ENCODE results near the gene TMEM135. TPM values are rescaled to one million over a fixed set of nuclear protein-coding genes. Genes with fewer than 3 reads are reported as not detected.

TMEM135 gene
- total and polyA plus RNA-seq, 12 donors = 3.4 to 28.6 (median 16.9) TPM

- ATAC-seq (no peak), DNase-seq (no peak)
- no peaks in the 10 kb centered on the region for H3K9me3 ChIP-seq
- intact Hi-C loops (cut with DNase I) = no loop called here
- H3K27ac ChIP-seq = no peak overlapping the region
- H3K27me3 ChIP-seq = no peaks in the 10 kb centered on the region
- TF ChIP-seq CTCF (IDR thresholded peaks at IDR 0.05) = no peak
- H3K4me3 ChIP-seq = no peak overlapping the region
- H3K4me1 ChIP-seq = peaks cover 0 to 8% (median 0%) of the 10 kb centered on the region in 9 donors
- no peaks in the 10 kb centered on the region for H3K36me3 ChIP-seq
- 73 to 96% methylated on average over 3 of the region's 3 CpGs for WGBS, 2 donors
Observed at GRCh38 chr11:87056091-87056490, 18.4 kb downstream of the TMEM135 start.

- H3K27me3 ChIP-seq = no peaks in the 10 kb centered on the region
- no peaks in the 10 kb centered on the region for H3K36me3 ChIP-seq
- peaks cover 0 to 8% (median 0%) of the 10 kb centered on the region in 9 donors for H3K4me1 ChIP-seq
- TF ChIP-seq CTCF (IDR thresholded peaks at IDR 0.05) = no peak
- DNase-seq = no peak
- no peak overlapping the region for H3K4me3 ChIP-seq
- intact Hi-C loops (cut with DNase I) = no loop called here
- H3K9me3 ChIP-seq = no peaks in the 10 kb centered on the region
- ATAC-seq = no peak
- no peak overlapping the region for H3K27ac ChIP-seq
Observed at GRCh38 chr11:87057749-87058148, 20.0 kb downstream of the TMEM135 start.

GRCh38 chr11:87059596-87060390, 22.1 kb downstream of the TMEM135 start:
- no peaks in the 10 kb centered on the region for H3K27me3 ChIP-seq
- intact Hi-C loops (cut with DNase I) = no loop called here
- no peaks in the 10 kb centered on the region for H3K9me3 ChIP-seq
- 97 to 98% methylated on average over 10 of the region's 10 CpGs for WGBS, 2 donors
- H3K4me1 ChIP-seq = peaks cover 0 to 10% (median 2%) of the 10 kb centered on the region in 9 donors
- no peak overlapping the region for H3K27ac ChIP-seq
- DNase-seq = no peak
- no peak overlapping the region for H3K4me3 ChIP-seq
- ATAC-seq = no peak
- H3K36me3 ChIP-seq = no peaks in the 10 kb centered on the region
- TF ChIP-seq CTCF (IDR thresholded peaks at IDR 0.05) = no peak

GRCh38 chr11:87061766-87062165, 24.0 kb downstream of the TMEM135 start:
- DNase-seq (no peak), ATAC-seq (no peak)
- Histone ChIP-seq H3K27ac (no peak overlapping the region), H3K27me3 (no peaks in the 10 kb centered on the region), H3K36me3 (no peaks in the 10 kb centered on the region), H3K9me3 (no peaks in the 10 kb centered on the region), H3K4me3 (no peak overlapping the region), H3K4me1 (peaks cover 0 to 10% (median 2%) of the 10 kb centered on the region in 9 donors)
- intact Hi-C loops (cut with DNase I) = no loop called here
- TF ChIP-seq CTCF (IDR thresholded peaks at IDR 0.05) = no peak
- WGBS, 2 donors = 95 to 98% methylated on average over 6 of the region's 6 CpGs
